ENCODE data around the gene GOLGA7B.

DNA sequence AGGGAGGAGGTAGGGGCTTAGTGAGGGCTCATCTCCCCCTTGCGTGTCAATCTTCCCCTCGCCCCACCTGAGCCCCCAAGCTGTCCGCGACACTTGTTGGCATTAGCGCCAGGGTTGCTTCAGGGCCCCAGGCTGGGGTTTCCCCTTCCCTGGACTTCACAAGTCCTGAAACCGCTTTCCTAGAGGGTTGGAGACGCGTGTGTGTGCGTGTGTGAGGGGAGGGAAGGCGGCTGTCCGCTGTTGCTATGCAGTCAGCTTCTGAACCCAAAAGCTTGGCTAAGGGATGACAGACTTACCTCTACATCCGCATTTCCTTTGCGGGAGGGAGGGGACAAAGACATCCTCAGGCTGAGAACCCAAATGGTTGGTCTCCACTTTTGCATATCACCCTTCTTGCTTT, 803 bp downstream of the GOLGA7B start:
- TF ChIP-seq YY1 (IDR thresholded peaks at IDR 0.05; ENCODE audit: insufficient read depth, insufficient read length) (no peak), ZNF274 (IDR thresholded peaks at IDR 0.05; ENCODE audit: low read depth, low read length) (no peak), SUZ12 (IDR thresholded peaks at IDR 0.05; ENCODE audit: extremely low read depth, insufficient read depth, insufficient read length) (no peak)

Measured in NT2/D1 (cell line).